GM21576 (cell line): ENCODE results near the gene DGKZ.

Source experiments
- ATAC-seq: cut with Tn5 transposase; IDR thresholded peaks from one replicate; pipeline ENCODE4 v1.9.1; 2021; ENCODE audit warnings: mild to moderate bottlenecking, moderate library complexity; ENCODE audit not compliant: unreplicated experiment

The DGKZ gene

GRCh38 chr11:46343520-46343919 is 3.7 kb upstream of the DGKZ start:
- ATAC-seq = no peak

GRCh38 chr11:46345131-46345597 is 2.1 kb upstream of the DGKZ start:
- no peak for ATAC-seq

GRCh38 chr11:46345881-46346484 is 1.3 kb upstream of the DGKZ start:
- ATAC-seq = no peak

GRCh38 chr11:46347637-46348311 is 511 bp downstream of the DGKZ start:
- no peak for ATAC-seq

GRCh38 chr11:46348566-46349401 is 1.5 kb downstream of the DGKZ start:
- ATAC-seq = no peak

GRCh38 chr11:46350695-46351094 is 3.4 kb downstream of the DGKZ start:
- no peak for ATAC-seq

- ATAC-seq = no peak
Observed at GRCh38 chr11:46351148-46351547, 3.9 kb downstream of the DGKZ start.

GRCh38 chr11:46351606-46352005 is 4.3 kb downstream of the DGKZ start:
- ATAC-seq = no peak

- ATAC-seq = no peak
Observed at GRCh38 chr11:46352063-46352841, 5.0 kb downstream of the DGKZ start.

- no peak for ATAC-seq
Observed at GRCh38 chr11:46353698-46354097, 6.4 kb downstream of the DGKZ start.

GRCh38 chr11:46356924-46357482 is 9.7 kb downstream of the DGKZ start:
- ATAC-seq = no peak

GRCh38 chr11:46357483-46357936 is 10.2 kb downstream of the DGKZ start:
- no peak for ATAC-seq

GRCh38 chr11:46359953-46360352 is 12.7 kb downstream of the DGKZ start:
- no peak for ATAC-seq

- ATAC-seq = peak; percentile 18
Observed at GRCh38 chr11:46360878-46361277, 13.6 kb downstream of the DGKZ start.

- ATAC-seq = peak; percentile 91
Observed at GRCh38 chr11:46361283-46362155, 14.3 kb downstream of the DGKZ start.

- ATAC-seq = no peak
Observed at GRCh38 chr11:46362156-46363030, 15.1 kb downstream of the DGKZ start.

- no peak for ATAC-seq
Observed at GRCh38 chr11:46363031-46363407, 15.8 kb downstream of the DGKZ start.

- no peak for ATAC-seq
Observed at GRCh38 chr11:46363455-46364005, 16.3 kb downstream of the DGKZ start.
